Tibial nerve (tissue), 4 donors: ENCODE data around the gene AGXT2.

ENCODE experiments used
- EP300 ChIP-seq, 2 donors: sonication (generic); formaldehyde crosslinking; IDR thresholded peaks; one replicate each; pipeline ENCODE4 v1.6.1; 2017; ENCODE audit warnings: antibody characterized with exemption in 2 of 2, mild to moderate bottlenecking in 1 of 2
- POLR2A ChIP-seq, 2 donors: fragments of 450-650 bp; IDR thresholded peaks; one replicate each; pipeline ENCODE4 v1.6.1; 2017; ENCODE audit warnings: antibody characterized with exemption in 2 of 2, mild to moderate bottlenecking in 2 of 2, moderate library complexity in 2 of 2
- TF ChIP-seq, protein P1 (sequence below), 5 experiments: fragments of 200-600 bp in 3 of 5; fragments of 450-650 bp in 2 of 5; sonication (generic) in 3 of 5; IDR thresholded peaks; one replicate each; pipeline ENCODE4 v1.5.1; 2016 to 2019; ENCODE audit warnings: antibody characterized with exemption in 5 of 5, mild to moderate bottlenecking in 3 of 5, moderate library complexity in 2 of 5

- TF ChIP-seq, protein P1, sequence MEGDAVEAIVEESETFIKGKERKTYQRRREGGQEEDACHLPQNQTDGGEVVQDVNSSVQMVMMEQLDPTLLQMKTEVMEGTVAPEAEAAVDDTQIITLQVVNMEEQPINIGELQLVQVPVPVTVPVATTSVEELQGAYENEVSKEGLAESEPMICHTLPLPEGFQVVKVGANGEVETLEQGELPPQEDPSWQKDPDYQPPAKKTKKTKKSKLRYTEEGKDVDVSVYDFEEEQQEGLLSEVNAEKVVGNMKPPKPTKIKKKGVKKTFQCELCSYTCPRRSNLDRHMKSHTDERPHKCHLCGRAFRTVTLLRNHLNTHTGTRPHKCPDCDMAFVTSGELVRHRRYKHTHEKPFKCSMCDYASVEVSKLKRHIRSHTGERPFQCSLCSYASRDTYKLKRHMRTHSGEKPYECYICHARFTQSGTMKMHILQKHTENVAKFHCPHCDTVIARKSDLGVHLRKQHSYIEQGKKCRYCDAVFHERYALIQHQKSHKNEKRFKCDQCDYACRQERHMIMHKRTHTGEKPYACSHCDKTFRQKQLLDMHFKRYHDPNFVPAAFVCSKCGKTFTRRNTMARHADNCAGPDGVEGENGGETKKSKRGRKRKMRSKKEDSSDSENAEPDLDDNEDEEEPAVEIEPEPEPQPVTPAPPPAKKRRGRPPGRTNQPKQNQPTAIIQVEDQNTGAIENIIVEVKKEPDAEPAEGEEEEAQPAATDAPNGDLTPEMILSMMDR (IDR thresholded peaks at IDR 0.05) = no peak
- TF ChIP-seq EP300 (IDR thresholded peaks at IDR 0.05) = no peak
- TF ChIP-seq POLR2A (IDR thresholded peaks at IDR 0.05) = no peak
Measured at GRCh38 chr5:34998058-34998789, 49.5 kb downstream of the AGXT2 start.
